Parathyroid adenoma (tissue), 2 donors: ENCODE measurements around the gene SH3D19.

Experiments used
- H2AFZ ChIP-seq: fragments of 300-600 bp; sonication (generic); one replicate; pipeline ENCODE4 v1.7.0; 2017; ENCODE audit warnings: antibody characterized with exemption, mild to moderate bottlenecking
- H3K27ac ChIP-seq: fragments of 300-600 bp; sonication (generic); one replicate; pipeline ENCODE4 v1.7.0; 2017
- H3K27me3 ChIP-seq: fragments of 300-600 bp; sonication (generic); one replicate; pipeline ENCODE4 v1.7.0; 2017; ENCODE audit warnings: low read length; ENCODE audit not compliant: control insufficient read depth, insufficient read depth
- H3K36me3 ChIP-seq: fragments of 300-600 bp; sonication (generic); one replicate; pipeline ENCODE4 v1.7.0; 2017; ENCODE audit warnings: low read length; ENCODE audit not compliant: control insufficient read depth, insufficient read depth
- H3K4me1 ChIP-seq: fragments of 300-600 bp; sonication (generic); one replicate; pipeline ENCODE4 v1.7.0; 2017; ENCODE audit warnings: control low read depth
- H3K4me2 ChIP-seq: fragments of 300-600 bp; sonication (generic); one replicate; pipeline ENCODE4 v1.7.0; 2017; ENCODE audit warnings: low read length
- H3K4me3 ChIP-seq: fragments of 300-600 bp; sonication (generic); one replicate; pipeline ENCODE4 v1.7.0; 2017; ENCODE audit warnings: low read depth, low read length
- H3K79me2 ChIP-seq: fragments of 300-600 bp; sonication (generic); one replicate; pipeline ENCODE4 v1.7.0; 2017; ENCODE audit warnings: control low read depth
- H3K9ac ChIP-seq: fragments of 300-600 bp; sonication (generic); one replicate; pipeline ENCODE4 v1.7.0; 2017; ENCODE audit warnings: mild to moderate bottlenecking
- H3K9me3 ChIP-seq: fragments of 300-600 bp; sonication (generic); one replicate; pipeline ENCODE4 v1.7.0; 2017; ENCODE audit warnings: low read length; ENCODE audit not compliant: control insufficient read depth
- TF ChIP-seq, protein P1 (sequence below): fragments of 300-600 bp; sonication (generic); IDR thresholded peaks from one replicate; pipeline ENCODE4 v1.7.0; 2017; ENCODE audit warnings: antibody characterized with exemption, mild to moderate bottlenecking
- donor health status: primary hyperparathyroidism.

SH3D19 gene

DNA sequence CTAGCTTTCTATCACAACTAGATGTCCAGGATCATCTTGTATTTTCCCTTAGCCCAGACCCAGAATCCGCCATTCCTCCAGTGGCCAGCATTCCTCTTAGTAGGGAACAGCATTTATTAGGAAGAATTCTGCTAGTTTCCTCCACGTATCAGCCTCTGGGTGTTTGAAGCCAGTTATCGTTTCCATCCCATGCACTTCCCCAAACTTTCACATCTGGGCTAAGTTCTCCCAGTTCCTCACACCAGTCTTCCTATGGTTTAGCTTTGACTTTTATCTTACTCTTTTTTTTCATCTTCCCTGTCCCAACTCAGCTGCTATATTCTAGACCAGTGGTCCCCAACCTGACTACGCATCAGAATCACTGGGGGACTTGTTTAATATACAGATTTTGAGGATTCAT lies 101.9 kb downstream of the SH3D19 start:
- H3K79me2 ChIP-seq: no peaks in the 10 kb centered on the region
- TF ChIP-seq, protein P1, sequence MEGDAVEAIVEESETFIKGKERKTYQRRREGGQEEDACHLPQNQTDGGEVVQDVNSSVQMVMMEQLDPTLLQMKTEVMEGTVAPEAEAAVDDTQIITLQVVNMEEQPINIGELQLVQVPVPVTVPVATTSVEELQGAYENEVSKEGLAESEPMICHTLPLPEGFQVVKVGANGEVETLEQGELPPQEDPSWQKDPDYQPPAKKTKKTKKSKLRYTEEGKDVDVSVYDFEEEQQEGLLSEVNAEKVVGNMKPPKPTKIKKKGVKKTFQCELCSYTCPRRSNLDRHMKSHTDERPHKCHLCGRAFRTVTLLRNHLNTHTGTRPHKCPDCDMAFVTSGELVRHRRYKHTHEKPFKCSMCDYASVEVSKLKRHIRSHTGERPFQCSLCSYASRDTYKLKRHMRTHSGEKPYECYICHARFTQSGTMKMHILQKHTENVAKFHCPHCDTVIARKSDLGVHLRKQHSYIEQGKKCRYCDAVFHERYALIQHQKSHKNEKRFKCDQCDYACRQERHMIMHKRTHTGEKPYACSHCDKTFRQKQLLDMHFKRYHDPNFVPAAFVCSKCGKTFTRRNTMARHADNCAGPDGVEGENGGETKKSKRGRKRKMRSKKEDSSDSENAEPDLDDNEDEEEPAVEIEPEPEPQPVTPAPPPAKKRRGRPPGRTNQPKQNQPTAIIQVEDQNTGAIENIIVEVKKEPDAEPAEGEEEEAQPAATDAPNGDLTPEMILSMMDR: no peak
- no peak overlapping the region for H3K27ac ChIP-seq
- no peaks in the 10 kb centered on the region for H3K9me3 ChIP-seq
- H3K9ac ChIP-seq: no peak overlapping the region
- H3K27me3 ChIP-seq: no peaks in the 10 kb centered on the region
- no peaks in the 10 kb centered on the region for H3K4me1 ChIP-seq
- no peak overlapping the region for H3K4me2 ChIP-seq
- H2AFZ ChIP-seq: no peak overlapping the region
- H3K4me3 ChIP-seq: no peak overlapping the region
- no peaks in the 10 kb centered on the region for H3K36me3 ChIP-seq

DNA sequence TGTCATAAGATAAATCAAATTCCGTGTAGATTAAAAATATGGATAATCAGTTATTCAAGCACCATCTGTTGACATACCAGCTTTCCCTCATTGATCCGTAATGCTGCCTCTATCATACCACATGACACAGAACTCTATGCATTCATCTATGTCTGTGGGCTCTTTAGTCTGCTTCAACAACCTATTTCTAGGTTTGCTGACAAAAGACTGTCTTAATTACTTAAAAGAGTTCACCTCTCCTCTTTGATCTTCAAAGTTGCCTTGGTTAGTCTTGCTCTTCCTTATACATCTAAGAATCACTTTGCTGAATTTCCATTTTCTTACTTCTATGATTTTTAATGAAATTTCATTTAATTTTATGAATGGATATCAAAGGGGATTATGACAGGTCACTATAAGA lies 105.5 kb downstream of the SH3D19 start:
- H3K27me3 ChIP-seq: no peaks in the 10 kb centered on the region
- H3K9me3 ChIP-seq: no peaks in the 10 kb centered on the region
- TF ChIP-seq, protein P1: no peak
- no peak overlapping the region for H3K4me3 ChIP-seq
- H3K36me3 ChIP-seq: no peaks in the 10 kb centered on the region
- no peak overlapping the region for H3K9ac ChIP-seq
- no peak overlapping the region for H3K4me2 ChIP-seq
- no peaks in the 10 kb centered on the region for H3K4me1 ChIP-seq
- H3K27ac ChIP-seq: no peak overlapping the region
- H3K79me2 ChIP-seq: no peaks in the 10 kb centered on the region
- H2AFZ ChIP-seq: no peak overlapping the region

DNA sequence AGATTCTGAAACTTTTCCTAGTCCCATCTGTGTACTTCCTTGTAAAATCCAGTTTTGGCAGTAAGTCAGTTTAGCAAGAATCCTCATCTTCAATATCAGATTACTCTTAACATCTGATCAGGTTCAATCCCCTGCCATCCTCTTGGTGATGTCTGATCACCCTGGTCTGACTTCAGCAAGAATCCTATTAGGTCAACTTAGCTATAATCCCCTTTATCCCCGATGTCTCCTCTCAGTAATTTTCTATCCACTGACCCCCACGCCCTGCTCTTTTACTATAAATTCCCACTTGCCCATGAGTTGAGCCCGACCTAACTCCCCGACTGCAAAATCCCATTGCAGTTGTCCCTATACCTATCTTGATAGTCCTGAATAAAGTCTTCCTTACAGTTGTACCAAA lies 106.3 kb downstream of the SH3D19 start:
- Histone ChIP-seq H3K27ac (no peak overlapping the region), H3K4me2 (no peak overlapping the region), H2AFZ (no peak overlapping the region), H3K79me2 (no peaks in the 10 kb centered on the region), H3K9me3 (no peaks in the 10 kb centered on the region), H3K9ac (no peak overlapping the region), H3K4me3 (no peak overlapping the region), H3K27me3 (no peaks in the 10 kb centered on the region), H3K36me3 (no peaks in the 10 kb centered on the region), H3K4me1 (no peaks in the 10 kb centered on the region)
- TF ChIP-seq, protein P1: no peak

DNA sequence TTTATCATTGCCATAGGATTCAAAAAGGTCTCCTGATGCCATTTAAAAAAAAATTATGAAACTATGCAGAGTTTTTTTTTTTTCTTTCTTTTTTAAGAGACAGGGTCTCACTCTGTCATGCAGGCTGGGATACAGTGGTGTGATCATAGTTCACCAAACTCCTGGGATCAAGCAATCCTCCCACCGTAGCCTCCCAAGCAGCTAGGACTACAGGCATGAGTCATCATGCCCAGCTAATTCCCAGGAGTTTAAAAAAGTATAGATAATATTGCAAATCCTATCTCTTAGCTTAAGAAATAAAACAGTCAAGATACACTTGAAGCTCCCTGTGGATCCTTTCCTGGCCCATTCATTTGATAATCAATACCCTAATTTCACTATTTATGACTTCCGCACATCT lies 107.1 kb downstream of the SH3D19 start:
- Histone ChIP-seq H3K27me3 (no peaks in the 10 kb centered on the region), H3K4me2 (no peak overlapping the region), H3K4me3 (no peak overlapping the region), H3K79me2 (no peaks in the 10 kb centered on the region), H3K27ac (no peak overlapping the region), H3K36me3 (no peaks in the 10 kb centered on the region), H3K4me1 (no peaks in the 10 kb centered on the region), H3K9ac (no peak overlapping the region), H2AFZ (no peak overlapping the region), H3K9me3 (no peaks in the 10 kb centered on the region)
- TF ChIP-seq, protein P1: no peak

DNA sequence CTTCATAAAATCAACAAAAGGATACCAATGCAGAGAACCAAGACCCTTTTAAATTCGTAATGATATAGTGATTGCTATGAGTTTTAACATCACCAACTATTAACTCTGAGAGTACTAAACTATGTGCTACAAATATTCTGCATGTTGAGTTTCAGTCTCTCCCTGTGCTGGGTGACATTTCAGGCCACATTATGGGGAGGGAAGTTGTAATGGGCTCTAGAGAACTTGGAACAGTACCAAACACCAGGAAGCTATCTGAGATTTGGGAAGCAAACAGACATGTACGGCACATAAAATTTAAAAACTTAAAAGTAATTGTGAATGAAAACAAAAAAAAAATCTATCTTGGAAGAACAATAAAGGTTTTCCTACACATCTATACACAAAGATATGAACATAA lies 108.1 kb downstream of the SH3D19 start:
- Histone ChIP-seq H3K27ac (no peak overlapping the region), H3K9me3 (no peaks in the 10 kb centered on the region), H3K4me3 (no peak overlapping the region), H3K9ac (no peak overlapping the region), H3K27me3 (no peaks in the 10 kb centered on the region), H2AFZ (no peak overlapping the region), H3K79me2 (no peaks in the 10 kb centered on the region), H3K4me1 (no peaks in the 10 kb centered on the region), H3K36me3 (no peaks in the 10 kb centered on the region), H3K4me2 (no peak overlapping the region)
- TF ChIP-seq, protein P1: no peak
